Myocyte (in vitro differentiated cells): Measurements from ENCODE around the gene TBC1D14. TPM values are rescaled to one million over a fixed set of nuclear protein-coding genes. Genes with fewer than 3 reads are reported as not detected.
"Not testable (repeated sequence)": the region's sequence is repeated elsewhere in the genome, so short reads cannot be mapped to it uniquely, and the experiment has no call there.

Experiments used
- DNase-seq: peaks from one replicate; pipeline ENCODE4 v3.0.0-alpha.2; 2012; ENCODE audit warnings: low read depth
- total RNA-seq: library from RNA; depleted of rRNA; stranded (reverse); fragments of >200 nt; gene quantifications from 2 replicates; pipeline ENCODE4 v1.2.3, GENCODE V29; 2014

The TBC1D14 gene
- total RNA-seq, 1 donor from 2014 or later, result 48.6 TPM

DNA sequence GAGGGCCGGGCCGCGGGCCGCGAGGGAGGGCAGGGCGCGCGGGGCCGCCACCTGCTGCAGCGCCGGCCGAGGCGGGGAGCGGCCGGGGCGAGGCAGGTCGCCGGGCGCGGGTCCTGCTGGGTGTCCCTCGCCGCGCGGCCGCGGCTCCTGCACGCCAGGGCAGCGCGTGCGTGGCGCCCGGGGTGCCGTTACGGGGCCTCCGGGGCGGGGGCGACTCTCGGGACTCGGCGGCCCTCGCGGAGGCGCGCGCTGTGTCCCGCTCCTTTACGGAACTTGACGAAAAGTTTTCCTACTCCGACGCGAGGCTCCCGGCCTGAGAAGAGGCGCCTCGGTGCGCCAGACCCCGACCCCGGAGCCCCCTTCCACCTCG is 329 bp downstream of the TBC1D14 start:
- peak; percentile 44 for DNase-seq

DNA sequence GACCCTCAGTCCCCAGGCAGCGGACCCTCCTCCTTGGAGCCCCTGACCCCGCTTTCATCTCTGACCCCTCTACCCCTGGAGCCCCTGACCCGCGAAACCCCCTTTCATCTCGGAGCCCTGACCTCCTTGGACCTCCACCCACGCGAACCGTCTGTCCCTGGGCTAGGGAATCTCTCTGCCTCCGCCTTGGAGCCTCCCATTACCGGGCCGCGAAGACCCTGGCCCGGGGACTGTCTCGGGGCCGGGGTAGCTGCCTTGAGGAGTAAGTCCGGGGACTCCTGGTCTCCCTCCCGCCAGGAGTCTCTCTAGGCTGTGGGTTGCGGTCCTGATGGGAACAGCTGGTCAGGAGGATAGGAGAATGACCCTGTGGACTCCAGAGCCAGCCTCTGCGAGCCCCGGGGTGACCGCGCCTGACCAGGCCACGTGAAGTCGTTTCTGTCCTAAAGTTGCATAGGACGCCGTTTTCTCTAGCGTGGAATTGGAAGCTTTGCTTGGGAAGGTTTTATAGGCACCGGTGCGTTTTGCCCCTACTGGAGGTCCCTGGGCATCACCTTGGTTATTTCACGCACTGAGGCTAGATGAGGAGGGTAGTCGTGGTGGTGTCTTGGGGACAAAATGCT is 824 bp downstream of the TBC1D14 start:
- DNase-seq, result peak; percentile 84

DNA sequence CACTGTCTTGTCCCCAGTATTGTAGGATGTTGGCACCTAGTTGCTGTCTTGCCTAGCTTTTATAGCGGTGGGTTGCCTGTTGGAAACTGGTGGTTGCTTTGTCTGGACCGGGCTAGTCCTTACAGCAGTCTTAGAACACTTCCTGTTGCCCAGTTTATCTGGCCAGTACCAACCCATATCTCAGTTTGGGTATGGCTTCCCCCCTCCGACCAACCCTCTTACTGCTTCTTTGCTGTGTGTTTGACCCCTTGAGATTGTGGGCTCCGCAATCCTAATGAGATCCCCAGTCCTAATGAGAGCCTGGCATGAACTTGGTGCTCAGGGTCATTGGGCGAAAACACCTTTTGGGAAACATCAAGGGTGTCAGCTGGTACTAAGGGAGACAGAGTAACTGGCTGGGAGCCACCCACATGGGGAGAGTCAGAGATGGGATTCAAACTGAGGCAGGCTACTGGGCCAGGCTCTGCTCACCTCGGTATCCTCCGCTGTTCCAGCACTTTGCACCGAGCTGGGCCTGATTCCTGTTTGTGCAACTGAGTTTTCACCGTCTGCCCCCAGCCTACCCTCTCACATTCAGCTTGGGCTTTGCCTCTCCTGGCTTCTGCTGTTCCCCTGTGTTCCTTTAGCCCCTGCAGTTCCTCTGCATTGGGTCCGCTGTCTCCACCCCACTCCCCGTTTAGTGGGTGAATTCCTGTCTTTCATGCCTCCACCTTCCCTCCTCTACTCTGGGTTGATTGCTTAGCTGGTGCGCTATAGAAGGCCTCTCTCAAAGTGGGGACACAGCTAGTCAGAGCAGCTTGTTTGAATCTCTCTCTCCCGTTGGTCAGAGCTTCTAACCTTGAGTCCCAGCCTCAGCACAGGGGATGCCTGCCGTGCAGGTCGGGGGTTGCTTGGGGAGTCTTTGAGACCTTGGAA is 1.6 kb downstream of the TBC1D14 start:
- DNase-seq, result no peak

DNA sequence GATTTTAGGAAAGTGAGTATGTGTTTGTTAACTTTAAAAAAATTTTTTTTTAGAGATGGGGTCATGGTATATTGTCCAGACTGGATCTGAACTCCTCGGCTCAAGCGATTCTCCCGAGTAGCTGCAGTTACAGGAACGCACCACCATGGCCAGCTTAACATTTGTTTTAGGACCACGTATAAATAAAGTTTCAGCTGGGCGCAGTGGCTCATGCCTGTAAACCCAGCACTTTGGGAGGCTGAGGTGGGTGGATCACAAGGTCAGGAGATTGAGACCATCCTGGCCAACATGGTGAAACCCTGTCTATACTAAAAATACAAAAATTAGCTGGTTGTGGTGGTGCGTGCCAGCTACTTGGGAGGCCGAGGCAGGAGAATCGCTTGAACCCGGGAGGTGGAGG is 2.3 kb downstream of the TBC1D14 start:
- DNase-seq, result not testable (repeated sequence)

DNA sequence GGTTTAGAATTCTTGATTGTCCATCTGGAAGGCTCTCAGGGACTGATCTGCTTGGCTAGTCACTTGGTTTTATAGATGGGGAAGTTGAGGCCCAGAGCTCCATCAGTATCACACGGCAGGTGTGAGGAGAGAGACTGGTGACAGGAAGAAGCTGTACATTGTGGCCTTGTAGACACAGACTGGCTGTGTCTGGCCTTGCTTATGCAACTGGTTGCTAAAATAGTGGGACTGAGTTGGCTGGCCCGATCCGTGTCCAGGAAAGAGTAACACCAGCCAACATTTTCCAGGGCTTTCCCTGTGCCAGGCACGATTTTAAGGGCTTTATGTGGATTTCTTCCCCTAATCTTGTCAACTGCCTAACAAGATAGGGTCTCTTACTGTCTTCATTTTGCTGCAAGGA is 2.8 kb downstream of the TBC1D14 start:
- DNase-seq, result no peak

- no peak for DNase-seq
Observed at GRCh38 chr4:6913350-6913905, 3.8 kb downstream of the TBC1D14 start.

DNA sequence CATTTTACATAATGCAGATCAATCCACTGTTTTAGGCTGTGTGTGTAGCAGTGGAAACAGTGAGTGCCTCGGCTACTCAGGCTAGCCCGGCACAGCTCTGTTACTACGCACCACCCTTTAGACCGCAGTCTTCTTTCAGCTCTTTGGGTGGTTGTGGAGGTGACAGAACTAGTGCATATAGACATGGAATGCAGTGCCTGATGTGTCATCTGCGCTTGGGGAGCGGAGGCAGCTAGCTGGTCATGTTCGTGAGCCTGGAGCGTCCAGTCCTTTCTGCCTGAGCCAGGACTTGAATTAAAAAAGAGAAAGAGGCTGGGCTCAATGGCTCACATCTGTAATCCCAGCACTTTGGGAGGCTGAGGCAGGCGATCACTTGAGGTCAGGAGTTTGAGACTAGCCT is 4.8 kb downstream of the TBC1D14 start:
- DNase-seq, result no peak

DNA sequence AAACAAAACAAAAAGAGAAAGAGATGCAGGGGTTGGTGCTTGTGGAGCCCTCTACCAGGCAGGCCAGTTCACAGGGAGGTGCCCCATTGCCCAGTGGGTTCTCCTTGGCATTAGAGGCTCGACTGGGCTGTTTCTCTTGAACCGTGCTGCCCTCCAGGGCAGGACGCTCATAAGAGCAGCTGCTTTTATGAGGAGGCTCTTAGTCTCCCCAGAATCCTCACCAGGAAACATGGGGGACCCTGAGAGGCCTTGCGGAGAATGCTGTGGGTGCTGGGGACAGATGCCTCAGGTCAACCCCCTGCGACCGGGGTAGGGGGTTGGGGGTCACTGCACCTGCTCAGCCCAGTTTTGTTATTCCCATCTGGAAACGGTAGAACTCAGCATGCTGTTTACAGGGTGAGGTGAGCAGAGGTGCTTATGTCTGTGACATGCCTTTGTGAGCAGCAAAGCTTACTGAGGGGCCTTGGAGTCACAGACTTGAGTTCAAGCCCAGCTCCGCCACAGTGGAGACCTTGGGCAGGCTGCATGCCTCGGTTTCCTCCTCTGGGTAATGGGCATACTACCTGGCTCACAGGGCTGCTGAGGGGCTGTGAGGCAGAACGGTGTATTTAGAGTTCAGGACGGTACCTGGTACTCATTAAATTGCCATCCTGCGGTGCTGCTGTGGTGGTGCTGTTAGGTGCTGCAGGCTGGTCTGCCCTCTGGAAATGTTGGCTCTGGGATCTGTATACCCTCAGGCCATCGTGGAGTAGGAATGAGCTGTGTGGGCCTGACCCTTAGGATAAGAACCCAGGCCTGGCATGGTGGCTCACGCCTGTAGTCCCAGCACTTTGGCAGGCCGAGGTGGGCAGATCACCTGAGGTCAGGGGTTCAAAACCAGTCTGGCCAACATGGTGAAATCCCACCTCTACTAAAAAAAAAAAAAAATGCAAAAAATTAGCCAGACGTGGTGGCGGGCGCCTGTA is 5.7 kb downstream of the TBC1D14 start:
- DNase-seq, result no peak

GRCh38 chr4:6916069-6916586 is 6.5 kb downstream of the TBC1D14 start:
- DNase-seq, result no peak

- DNase-seq, result no peak
Observed at GRCh38 chr4:6916587-6917460, 7.2 kb downstream of the TBC1D14 start.

DNA sequence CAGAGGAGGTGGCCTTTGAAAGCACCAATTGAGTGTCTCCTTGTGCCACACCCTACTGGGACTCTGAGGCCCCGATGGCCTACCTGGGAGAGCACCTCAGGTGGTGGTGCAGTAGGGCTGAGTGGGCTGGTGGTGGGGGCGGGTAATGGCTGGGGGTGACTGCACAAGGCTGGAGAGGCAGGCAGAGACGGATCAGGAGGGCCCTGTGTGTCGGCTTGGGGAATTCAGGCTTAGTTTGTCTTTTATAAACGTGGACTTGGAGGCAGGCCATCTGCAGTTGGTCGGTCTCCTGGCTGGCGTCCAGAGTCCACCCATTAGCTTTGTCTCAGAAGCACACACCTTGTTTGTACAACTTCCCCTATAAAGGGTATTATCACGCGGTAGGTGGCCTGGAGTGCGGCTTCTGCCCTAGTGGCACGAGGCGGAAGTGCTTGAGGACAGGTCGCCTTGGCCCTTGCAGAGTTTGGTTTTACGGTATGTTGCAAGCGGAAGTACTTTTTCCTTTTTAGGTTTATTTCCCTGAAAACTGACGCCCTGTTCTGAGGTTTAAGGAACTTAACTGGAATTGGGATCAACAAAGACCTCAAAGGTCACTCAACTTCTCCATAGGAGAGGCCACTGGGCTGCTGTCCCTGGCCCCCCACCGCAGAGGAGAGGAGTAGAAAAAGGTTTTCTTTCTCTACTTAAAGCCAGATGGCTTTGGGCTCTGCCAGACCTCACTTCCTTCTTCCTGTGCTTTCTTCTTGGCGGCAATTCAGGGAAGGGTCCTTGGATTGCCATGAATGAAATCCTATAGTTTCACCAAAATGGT is 8.0 kb downstream of the TBC1D14 start:
- DNase-seq, result no peak

DNA sequence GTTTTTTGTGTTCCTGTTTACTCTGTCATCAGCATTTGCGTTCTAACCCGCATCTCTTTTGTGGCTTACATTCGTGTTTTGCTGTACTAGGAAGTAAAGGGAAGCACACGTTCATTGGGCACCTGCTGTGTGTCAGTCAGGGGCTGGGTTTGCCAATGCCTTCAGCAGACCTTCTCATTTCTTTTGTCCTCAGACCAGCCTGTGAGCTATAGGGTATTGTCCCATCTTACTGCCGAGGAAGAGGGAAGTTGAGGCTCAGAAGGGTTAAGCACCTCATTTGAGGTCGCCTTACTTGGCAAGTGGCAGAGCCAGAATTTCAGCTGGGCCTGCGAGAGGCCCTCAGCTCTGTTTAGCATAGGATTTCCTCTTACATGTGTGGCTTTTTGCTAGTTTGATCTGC is 8.7 kb downstream of the TBC1D14 start:
- DNase-seq, result peak; percentile 53

GRCh38 chr4:6920171-6920570 is 10.5 kb downstream of the TBC1D14 start:
- DNase-seq, result no peak

- no peak for DNase-seq
Observed at GRCh38 chr4:6923507-6923906, 13.9 kb downstream of the TBC1D14 start.

GRCh38 chr4:6924361-6924779 is 14.7 kb downstream of the TBC1D14 start:
- DNase-seq, result no peak

GRCh38 chr4:6925357-6925836 is 15.8 kb downstream of the TBC1D14 start:
- DNase-seq, result no peak

- no peak for DNase-seq
Observed at GRCh38 chr4:6926081-6926480, 16.5 kb downstream of the TBC1D14 start.

- peak; percentile 43 for DNase-seq
Observed at GRCh38 chr4:6926681-6927478, 17.3 kb downstream of the TBC1D14 start.
